Smooth muscle cell (in vitro differentiated cells): ENCODE results near the gene NME7. TPM values are rescaled to one million over a fixed set of nuclear protein-coding genes. Genes with fewer than 3 reads are reported as not detected.

ENCODE experiments used
- DNase-seq: peaks from one replicate; lab custom pipeline; 2025; ENCODE audit not compliant: unreplicated experiment; lab: John Stamatoyannopoulos, UW
- H2AFZ ChIP-seq: fragments of 200-600 bp; sonication (generic); 2 replicates; pipeline ENCODE4 v1.6.0; 2016; ENCODE audit warnings: antibody characterized with exemption, low read depth, mild to moderate bottlenecking
- H3F3A ChIP-seq: fragments of 200-600 bp; sonication (generic); 2 replicates; pipeline ENCODE4 v1.6.0; 2017; ENCODE audit warnings: antibody characterized with exemption, low read depth
- H3K27ac ChIP-seq: fragments of 200-600 bp; sonication (generic); 2 replicates; pipeline ENCODE4 v1.5.1; 2016; ENCODE audit warnings: low read depth, mild to moderate bottlenecking
- H3K27me3 ChIP-seq: fragments of 200-600 bp; sonication (generic); 2 replicates; pipeline ENCODE4 v1.6.1; 2016; ENCODE audit warnings: low read depth, mild to moderate bottlenecking
- H3K36me3 ChIP-seq: fragments of 200-600 bp; sonication (generic); 2 replicates; pipeline ENCODE4 v1.5.1; 2016; ENCODE audit warnings: low read depth
- H3K4me1 ChIP-seq: fragments of 200-600 bp; sonication (generic); 2 replicates; pipeline ENCODE4 v1.5.1; 2016; ENCODE audit warnings: low read depth
- H3K4me2 ChIP-seq: fragments of 200-600 bp; sonication (generic); 2 replicates; pipeline ENCODE4 v1.6.0; 2016; ENCODE audit warnings: mild to moderate bottlenecking
- H3K4me3 ChIP-seq: fragments of 200-600 bp; sonication (generic); 2 replicates; pipeline ENCODE4 v1.5.1; 2016; ENCODE audit warnings: mild to moderate bottlenecking
- H3K79me2 ChIP-seq: fragments of 200-600 bp; sonication (generic); 2 replicates; pipeline ENCODE4 v1.6.0; 2016; ENCODE audit warnings: low read depth, mild to moderate bottlenecking
- H3K9ac ChIP-seq: fragments of 200-600 bp; sonication (generic); 2 replicates; pipeline ENCODE4 v1.6.0; 2016; ENCODE audit warnings: low read depth
- H3K9me3 ChIP-seq: fragments of 200-600 bp; sonication (generic); replicated peaks from 2 replicates; pipeline ENCODE4 v1.5.1; 2016; ENCODE audit warnings: low read depth
- H4K20me1 ChIP-seq: fragments of 200-600 bp; sonication (generic); 2 replicates; pipeline ENCODE4 v1.6.0; 2016; ENCODE audit warnings: low read depth
- CTCF ChIP-seq: fragments of 200-600 bp; sonication (generic); IDR thresholded peaks from 2 replicates; pipeline ENCODE4 v1.5.1; 2017; ENCODE audit warnings: borderline replicate concordance, mild to moderate bottlenecking, antibody characterized with exemption; ENCODE audit not compliant: insufficient read depth, poor library complexity, severe bottlenecking
- WGBS: methylation state at CpG from one replicate; pipeline ENCODE4 v1.1.7; 2016; ENCODE audit warnings: low lambda C conversion rate; 5-methylcytosine and 5-hydroxymethylcytosine counted together
- polyA plus RNA-seq: library from polyadenylated mRNA; unstranded; fragments of >200 nt; fragmentation: Nextera tagmentation; extraction: Ambion mirVana; gene quantifications from 2 replicates; pipeline ENCODE4 v1.2.1, GENCODE V29; 2016
- total RNA-seq: library from RNA; depleted of rRNA; stranded (reverse); fragments of >200 nt; gene quantifications from 2 replicates; pipeline ENCODE4 v1.2.3, GENCODE V29; 2014

NME7 gene
- total and polyA plus RNA-seq, 2 experiments from 2014 or later = 26.5 to 77.8 TPM

- Histone ChIP-seq H3K4me1 (peaks cover 37% of the 10 kb centered on the region), H3K27ac (peak overlapping the region; percentile 99)
Observed at GRCh38 chr1:169111472-169111871, 256.1 kb downstream of the NME7 start.

DNA sequence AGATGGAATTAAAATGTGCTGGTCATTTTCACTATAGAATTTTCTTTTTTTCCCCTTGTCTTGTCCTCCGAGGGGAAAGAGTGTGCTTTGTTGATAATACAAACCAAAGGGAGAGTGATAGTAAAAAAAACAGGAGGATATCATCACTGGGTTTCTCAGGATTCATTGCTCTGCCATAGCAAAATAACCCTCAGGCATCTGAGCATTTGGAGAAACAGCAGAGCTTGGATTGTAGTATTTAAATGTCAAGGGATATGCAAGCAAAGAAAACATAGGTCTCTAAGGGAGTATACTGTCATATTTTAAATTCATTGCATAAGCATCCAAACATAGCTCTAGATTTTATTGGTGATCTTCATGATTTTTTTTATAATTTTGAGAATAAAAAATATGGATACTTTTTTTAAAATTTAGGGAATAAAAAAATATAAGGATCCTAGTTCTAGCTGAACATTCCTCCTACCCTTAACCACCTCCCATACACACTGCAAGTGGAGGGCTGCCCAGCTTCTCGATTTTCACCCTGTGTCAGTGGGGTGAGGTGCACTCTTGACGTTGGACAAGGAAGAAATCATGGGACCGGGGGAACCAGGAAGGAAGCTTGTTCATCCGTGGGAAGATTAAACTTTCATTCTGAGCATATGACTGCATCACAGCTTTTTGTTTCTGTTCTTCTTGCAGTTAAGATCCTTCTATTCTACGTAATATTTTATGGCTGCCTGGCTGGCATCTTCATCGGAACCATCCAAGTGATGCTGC lies 256.7 kb downstream of the NME7 start:
- DNase-seq = no peak
- Histone ChIP-seq H3F3A (peaks cover 73% of the 10 kb centered on the region), H3K4me3 (peak overlapping the region; percentile 92), H3K9me3 (no peaks in the 10 kb centered on the region), H3K79me2 (peaks cover 93% of the 10 kb centered on the region), H4K20me1 (peaks cover 71% of the 10 kb centered on the region), H3K36me3 (no peaks in the 10 kb centered on the region), H3K4me1 (peaks cover 36% of the 10 kb centered on the region), H3K27me3 (no peaks in the 10 kb centered on the region), H3K9ac (peak overlapping the region; percentile 97), H3K27ac (peak overlapping the region; percentile 99), H3K4me2 (peak overlapping the region; percentile 96), H2AFZ (no peak overlapping the region)
- WGBS = 40% methylated on average over 7 of the region's 7 CpGs
- no peak for TF ChIP-seq CTCF

More at GRCh38 chr1:169111472-169111871, 256.1 kb downstream of the NME7 start:
- no peak overlapping the region for H3K9ac ChIP-seq
- 70% methylated on average over 6 of the region's 6 CpGs for WGBS
- H4K20me1 ChIP-seq = peaks cover 71% of the 10 kb centered on the region
- peaks cover 97% of the 10 kb centered on the region for H3K79me2 ChIP-seq
- H3K36me3 ChIP-seq = no peaks in the 10 kb centered on the region
- H3K27me3 ChIP-seq = no peaks in the 10 kb centered on the region
- no peak overlapping the region for H2AFZ ChIP-seq
- peaks cover 77% of the 10 kb centered on the region for H3F3A ChIP-seq
- peak overlapping the region; percentile 92 for H3K4me3 ChIP-seq
- no peak for TF ChIP-seq CTCF
- no peaks in the 10 kb centered on the region for H3K9me3 ChIP-seq
- peak overlapping the region; percentile 96 for H3K4me2 ChIP-seq
- DNase-seq = no peak

- Histone ChIP-seq H3K27me3 (no peaks in the 10 kb centered on the region), H2AFZ (no peak overlapping the region), H3K4me1 (peaks cover 35% of the 10 kb centered on the region), H3F3A (peaks cover 71% of the 10 kb centered on the region), H4K20me1 (peaks cover 71% of the 10 kb centered on the region), H3K4me3 (peak overlapping the region; percentile 92), H3K9ac (peak overlapping the region; percentile 97), H3K27ac (peak overlapping the region; percentile 99), H3K4me2 (peak overlapping the region; percentile 96), H3K9me3 (no peaks in the 10 kb centered on the region), H3K36me3 (no peaks in the 10 kb centered on the region), H3K79me2 (peaks cover 87% of the 10 kb centered on the region)
- no peak for TF ChIP-seq CTCF
- WGBS = 5% methylated on average over 3 of the region's 3 CpGs
- DNase-seq = no peak
Observed at GRCh38 chr1:169110236-169110635, 257.4 kb downstream of the NME7 start.

DNA sequence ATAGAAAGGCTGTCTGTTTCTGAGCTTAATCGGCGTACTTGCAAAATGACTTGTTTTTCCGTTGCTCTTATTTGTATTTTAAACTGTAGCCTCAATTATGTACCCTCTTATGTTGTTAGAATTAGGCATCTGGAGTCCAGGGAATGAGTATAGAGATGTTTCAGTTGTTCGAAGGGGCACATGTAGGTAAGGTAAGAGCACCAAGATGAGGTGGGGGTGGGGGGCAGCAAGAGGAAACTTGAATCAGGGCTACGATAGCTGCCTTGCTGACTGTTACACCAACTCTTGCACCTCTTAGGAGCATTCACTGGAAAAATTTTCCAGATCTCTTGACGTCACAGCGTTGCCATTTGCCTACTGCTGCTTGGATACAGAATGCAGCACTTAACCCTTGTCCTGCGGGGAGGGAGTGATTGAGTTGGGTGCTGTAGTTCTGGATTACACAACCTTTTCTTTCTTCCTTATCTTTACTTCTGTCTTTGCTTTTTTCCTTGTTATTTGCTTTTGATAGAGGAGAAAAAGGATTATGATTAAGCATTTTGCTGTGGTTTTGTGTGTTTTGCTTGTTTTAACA lies 257.9 kb downstream of the NME7 start:
- no peak for DNase-seq
- Histone ChIP-seq H3K36me3 (no peaks in the 10 kb centered on the region), H3F3A (peaks cover 70% of the 10 kb centered on the region), H3K27me3 (no peaks in the 10 kb centered on the region), H3K27ac (peak overlapping the region; percentile 99), H3K4me1 (peaks cover 35% of the 10 kb centered on the region), H3K4me2 (peak overlapping the region; percentile 96), H3K9me3 (no peaks in the 10 kb centered on the region), H4K20me1 (peaks cover 71% of the 10 kb centered on the region), H2AFZ (no peak overlapping the region), H3K4me3 (peak overlapping the region; percentile 92), H3K79me2 (peaks cover 81% of the 10 kb centered on the region), H3K9ac (peak overlapping the region; percentile 97)
- TF ChIP-seq CTCF = no peak
- WGBS = 6% methylated on average over 8 of the region's 8 CpGs
